HG03521 (cell line): ENCODE results near the gene ADIPOQ.
"Not testable (repeated sequence)": the region's sequence is repeated elsewhere in the genome, so short reads cannot be mapped to it uniquely, and the experiment has no call there.

Source experiments
- ATAC-seq: cut with Tn5 transposase; IDR thresholded peaks from one replicate; pipeline ENCODE4 v1.9.1; 2021; ENCODE audit warnings: mild to moderate bottlenecking, moderate library complexity; ENCODE audit not compliant: unreplicated experiment

The ADIPOQ gene

DNA sequence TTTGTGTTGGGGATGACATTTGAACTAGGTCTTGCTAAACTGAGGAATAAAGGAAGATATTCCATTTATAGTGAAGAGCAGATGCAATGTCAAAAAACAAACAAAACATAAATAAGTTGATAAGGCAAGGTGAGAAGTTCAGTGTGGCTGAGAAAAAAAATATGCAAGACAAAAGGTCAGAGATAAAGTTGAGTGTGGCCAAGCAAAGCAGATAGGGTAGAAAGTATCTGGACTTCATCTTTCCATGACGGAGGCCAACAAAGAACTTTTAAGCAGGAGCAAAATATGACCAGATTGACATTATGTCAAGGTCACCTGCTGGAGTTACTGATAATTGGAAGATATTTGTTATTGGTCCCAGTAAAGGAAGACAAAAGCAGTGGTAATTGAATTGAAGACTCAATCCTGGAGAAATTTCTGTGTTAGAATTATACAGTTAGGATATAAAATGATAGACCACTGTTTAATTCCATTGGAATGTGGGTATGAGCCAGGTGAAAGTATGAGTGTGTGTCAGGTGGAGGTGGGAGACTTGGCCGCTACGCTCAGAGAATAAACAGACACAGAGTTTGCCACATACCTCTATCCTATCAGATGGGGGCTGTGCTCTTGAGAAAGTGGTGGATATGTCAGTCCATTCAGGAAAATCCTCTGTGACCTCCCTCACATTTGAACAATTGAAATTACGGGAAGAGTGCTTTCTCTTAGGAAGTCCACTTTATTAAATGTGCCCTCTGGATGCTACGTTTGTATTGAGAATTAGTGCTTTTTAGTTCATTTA, 28.1 kb downstream of the ADIPOQ start:
- no peak for ATAC-seq

DNA sequence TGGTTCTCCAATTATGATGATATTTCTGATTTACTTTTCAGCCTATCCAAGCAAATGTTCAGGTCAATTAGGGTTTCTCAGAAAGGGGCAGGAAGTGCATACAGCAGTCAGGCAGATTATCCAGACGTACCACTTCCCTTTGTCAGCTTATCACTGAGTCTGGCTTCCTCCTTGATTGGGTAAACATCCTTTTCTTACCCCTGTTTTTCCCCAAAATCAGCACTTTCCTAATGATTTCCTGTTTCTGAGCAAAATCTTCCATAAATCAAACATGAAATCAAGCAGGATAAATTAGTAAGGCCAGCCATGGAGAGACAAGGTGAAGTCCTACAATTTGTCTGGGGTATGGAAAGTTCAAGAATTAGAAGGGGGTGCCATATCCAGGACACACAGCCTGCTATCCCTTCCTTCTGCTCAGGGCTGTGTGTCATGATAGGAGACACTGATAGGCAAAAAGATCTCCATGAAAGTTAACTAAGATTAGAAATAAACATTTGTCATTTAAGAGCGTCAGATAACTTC, 29.0 kb downstream of the ADIPOQ start:
- no peak for ATAC-seq

DNA sequence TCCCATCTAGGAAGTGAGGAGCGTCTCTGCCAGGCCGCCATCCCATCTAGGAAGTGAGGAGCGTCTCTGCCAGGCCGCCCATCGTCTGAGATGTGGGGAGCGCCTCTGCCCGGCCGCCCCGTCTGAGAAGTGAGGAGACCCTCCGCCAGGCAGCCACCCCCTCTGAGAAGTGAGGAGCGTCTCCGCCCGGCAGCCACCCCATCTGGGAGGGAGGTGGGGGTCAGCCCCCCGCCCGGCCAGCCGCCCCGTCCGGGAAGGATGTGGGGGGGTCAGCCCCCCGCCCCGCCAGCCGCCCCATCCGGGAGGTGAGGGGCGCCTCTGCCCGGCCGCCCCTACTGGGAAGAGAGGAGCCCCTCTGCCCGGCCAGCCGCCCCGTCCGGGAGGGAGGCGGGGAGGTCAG, 31.3 kb downstream of the ADIPOQ start:
- ATAC-seq = not testable (repeated sequence)

DNA sequence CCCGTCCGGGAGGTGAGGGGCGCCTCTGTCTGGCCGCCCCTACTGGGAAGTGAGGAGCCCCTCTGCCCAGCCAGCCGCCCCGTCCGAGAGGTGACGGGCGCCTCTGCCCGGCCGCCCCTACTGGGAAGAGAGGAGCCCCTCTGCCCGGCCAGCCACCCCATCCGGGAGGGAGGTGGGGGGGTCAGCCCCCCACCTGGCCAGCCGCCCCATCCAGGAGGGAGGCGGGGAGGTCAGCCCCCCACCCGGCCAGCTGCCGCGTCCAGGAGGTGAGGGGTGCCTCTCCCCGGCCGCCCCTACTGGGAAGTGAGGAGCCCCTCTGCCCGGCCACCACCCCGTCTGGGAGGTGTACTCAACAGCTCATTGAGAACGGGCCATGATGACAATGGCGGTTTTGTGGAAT, 31.7 kb downstream of the ADIPOQ start:
- not testable (repeated sequence) for ATAC-seq

DNA sequence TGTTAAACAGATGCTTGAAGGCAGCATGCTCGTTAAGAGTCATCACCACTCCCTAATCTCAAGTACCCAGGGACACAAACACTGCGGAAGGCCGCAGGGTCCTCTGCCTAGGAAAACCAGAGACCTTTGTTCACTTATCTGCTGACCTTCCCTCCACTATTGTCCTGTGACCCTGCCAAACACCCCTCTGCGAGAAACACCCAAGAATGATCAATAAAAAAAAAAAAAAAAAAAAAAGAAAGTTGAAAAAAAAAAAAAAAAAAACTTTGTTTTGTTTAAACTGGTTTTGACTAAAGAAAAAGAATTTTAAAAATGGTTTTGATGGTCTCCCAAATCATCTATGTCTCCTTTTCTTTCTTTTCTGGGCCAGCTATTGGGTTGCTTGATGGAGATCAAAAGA, 32.3 kb downstream of the ADIPOQ start:
- not testable (repeated sequence) for ATAC-seq

DNA sequence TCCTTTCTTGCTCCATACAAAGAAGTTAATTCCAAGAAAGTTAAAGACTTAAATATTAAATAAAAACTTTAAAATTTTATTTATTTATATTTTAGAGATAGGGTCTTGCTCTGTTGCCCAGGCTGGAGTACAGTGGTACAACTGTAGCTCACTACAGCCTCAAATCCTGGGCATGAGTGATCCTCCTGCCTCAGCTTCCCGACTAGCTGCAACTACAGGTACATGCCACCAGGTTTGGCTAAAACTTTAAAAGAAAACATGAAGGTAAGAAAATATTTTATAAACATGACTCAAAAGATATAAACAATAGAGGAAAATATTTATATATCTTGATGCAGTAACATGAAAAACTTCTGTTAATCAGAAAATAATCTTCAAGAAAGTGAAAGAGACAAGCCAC, 33.2 kb downstream of the ADIPOQ start:
- no peak for ATAC-seq

DNA sequence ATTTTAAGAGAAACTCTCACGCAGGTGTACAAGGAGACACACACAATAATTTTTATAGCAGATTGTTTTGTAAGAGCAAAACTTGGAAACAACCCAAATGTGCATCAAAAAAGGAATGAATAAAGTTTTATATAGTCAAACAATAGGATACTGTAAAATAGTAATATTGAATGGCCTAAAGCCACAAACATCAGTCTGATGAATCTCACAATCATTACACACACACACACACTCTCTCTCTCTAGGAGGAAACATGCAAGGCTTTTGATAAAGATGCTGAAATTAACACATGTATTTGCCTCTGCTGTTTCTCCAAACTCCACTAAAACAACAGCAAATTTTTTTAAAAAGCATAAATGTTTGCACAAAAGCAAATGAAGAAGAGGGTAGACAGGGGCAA, 37.3 kb downstream of the ADIPOQ start:
- ATAC-seq = no peak

DNA sequence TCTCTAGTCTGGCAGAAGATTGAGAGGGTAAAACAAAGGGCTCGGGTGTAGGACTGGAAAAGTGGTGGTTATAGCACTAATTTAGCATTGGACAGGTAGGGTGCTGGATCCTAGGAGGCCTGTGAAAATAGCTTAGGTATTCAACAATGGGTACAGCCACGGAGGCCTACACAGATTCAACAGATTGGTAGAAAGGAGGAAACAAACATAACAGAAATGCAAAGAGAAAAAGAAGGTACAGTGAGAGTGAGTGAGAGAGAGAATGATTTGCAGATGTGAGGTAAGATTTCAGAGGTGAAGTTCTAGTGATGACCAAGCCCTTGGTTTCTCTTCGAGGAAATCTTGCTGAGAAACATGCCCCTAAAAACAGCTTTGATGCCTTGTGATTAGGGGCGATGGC, 37.9 kb downstream of the ADIPOQ start:
- ATAC-seq = no peak

DNA sequence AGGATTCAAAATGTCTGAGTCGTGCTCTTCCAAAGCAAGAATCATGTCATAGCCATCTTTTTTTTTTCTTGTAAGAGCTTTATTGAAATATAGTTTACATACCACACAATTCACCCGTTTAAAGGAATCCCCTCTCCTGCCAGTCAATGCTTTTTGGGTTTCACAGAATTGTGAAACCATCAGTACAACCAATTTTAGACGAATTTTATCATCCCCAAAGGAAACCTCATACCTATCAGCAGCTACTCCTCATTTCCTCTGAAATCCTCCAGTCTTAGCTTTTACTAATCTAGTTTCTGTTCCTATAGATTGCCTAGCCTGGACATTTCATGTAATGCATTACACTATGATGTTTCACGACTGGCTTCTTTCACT, 39.6 kb downstream of the ADIPOQ start:
- no peak for ATAC-seq

DNA sequence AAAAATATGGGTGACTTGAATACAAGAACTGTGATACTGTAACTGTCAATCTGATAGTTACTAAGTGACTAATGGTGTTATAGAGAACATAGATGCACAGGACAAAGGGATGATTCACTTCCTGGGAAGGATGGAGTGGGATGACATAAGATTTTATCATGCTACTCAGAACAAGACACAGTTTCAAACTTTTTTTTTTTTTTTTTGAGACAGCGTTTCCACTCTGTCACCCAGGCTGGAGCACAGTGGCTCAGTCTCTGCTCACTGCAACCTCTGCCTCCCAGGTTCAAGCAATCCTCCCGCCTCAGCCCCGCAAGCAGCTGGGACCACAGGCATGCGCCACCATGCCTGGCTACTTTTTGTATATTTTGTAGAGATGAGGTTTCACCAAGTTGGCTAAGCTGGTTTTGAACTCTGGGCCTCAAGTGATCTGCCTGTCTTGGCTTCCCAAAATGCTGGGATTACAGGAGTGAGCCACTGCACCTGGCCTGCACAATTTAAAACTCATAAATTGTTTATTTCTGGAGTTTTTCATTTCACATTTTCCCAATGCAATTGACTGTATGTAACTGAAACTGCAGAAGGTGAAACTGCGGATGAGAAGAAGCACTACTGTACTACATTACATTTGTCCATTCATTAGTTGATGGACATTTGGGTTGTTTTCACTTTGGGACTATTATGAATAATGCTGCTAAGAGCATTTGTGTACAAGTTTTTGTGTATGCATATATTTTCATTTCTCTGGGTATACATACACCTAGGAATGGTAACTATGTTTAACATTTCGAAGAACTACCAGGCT, 40.6 kb downstream of the ADIPOQ start:
- ATAC-seq = no peak

DNA sequence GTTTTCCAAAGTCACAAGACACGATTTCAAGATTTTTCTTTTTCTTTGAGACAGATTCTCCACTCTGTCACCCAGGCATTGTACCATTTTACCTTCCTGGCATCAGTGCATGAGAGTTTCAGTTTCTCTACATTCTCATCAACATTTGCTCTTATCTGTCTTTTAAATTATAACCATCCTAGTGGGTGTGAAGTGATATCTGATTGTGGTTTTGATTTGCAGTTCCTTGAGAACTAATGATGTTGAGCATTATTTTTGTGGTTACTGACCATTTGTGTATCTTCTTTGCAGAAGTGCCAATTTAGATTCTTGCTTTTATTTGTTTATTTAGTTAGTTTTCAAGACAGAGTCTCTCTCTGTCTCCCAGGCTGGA, 41.2 kb downstream of the ADIPOQ start:
- no peak for ATAC-seq

DNA sequence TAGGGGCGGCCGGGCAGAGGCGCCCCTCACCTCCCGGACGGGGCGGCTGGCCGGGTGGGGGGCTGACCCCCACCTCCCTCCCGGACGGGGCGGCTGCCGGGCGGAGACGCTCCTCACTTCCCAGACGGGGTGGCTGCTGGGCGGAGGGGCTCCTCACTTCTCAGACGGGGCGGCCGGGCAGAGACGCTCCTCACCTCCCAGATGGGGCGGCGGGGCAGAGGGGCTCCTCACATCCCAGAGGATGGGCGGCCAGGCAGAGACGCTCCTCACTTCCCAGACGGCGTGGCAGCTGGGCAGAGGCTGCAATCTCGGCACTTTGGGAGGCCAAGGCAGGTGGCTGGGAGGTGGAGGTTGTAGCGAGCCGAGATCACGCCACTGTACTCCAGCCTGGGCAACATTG, 42.4 kb downstream of the ADIPOQ start:
- not testable (repeated sequence) for ATAC-seq

DNA sequence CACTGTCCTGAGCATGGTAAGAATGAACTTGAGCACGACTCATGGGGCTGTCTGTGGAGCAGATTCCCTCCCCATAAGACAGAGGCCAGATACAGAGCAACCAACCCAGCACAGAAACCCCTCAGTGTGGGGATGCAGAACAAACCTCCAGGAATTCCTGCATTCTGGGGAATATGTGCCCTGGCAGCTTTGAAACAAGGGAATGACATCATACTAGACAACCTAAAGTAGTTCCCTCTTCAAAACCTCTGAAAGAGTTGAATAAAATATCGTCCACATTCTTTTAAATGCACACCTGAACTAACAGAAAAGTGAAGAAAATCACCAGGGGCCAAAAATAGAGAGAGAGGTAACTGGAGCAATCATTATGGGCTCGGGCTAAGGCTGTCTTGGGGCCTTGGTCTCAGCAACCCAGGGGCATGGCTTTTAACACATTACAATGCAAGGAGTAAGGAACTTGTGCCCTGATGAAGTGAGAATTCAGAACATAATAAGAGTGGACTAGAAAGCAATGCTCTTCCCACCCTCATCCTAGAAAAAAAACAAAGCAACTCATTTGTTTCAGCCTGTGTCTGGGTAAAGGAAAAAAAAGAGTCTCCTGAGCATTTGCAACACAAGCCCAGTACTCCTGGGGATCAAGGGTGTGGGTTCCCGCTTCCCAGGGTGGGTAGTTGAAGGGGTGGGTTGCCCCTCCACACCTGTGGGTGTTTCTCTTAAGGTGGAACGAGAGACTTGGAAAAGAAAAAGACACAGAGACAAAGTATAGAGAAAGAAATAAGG, 43.9 kb downstream of the ADIPOQ start:
- ATAC-seq = no peak

DNA sequence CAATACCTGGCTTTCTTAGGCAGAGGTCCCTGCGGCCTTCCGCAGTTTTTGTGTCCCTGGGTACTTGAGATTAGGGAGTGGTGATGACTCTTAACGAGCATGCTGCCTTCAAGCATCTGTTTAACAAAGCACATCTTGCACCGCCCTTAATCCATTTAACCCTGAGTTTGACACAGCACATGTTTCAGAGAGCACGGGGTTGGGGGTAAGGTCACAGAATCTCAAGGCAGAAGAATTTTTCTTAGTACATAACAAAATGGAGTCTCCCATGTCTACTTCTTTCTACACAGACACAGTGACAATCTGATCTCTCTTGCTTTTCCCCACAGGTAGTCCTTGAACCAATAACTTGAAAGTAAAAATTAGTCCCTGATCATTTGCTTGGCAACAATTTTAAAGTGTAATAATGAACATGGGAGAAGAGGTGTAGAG, 45.0 kb downstream of the ADIPOQ start:
- ATAC-seq = not testable (repeated sequence)

DNA sequence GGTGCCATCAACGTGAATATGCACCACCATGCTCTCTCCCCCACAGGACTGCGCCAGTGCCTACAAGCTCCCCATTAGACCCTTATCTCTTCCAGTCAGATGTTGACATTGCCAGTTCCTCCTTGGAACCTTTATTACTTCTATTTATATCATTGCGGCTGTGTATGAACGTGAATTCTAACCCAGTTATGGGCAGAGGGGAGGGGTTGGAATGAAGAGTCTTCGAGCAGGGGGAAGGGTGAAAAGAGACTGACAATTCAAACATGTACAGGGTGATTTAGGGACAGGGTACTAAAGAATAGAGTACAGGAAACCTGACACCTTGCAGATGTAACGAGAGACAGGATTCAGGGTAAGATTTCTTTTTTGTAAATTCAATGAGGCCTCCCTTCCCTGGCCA, 46.1 kb downstream of the ADIPOQ start:
- ATAC-seq = no peak

DNA sequence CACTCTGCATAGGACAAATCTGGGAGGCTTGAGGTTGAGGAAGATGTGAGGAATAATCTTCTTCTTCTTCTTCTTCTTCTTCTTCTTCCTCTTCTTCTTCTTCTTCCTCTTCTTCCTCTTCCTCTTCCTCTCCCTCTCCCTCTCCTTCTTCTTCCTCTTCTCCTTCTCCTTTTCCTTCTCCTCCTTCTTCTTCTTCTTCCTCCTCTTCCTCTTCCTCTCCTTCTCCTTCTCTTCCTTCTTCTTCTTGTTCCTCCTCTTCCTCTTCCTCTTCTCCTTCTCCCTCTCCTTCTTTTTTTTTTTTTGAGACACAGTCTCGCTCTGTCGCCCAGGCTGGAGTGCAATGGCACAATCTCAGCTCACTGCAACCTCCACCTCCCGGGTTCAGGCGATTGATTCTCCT, 47.2 kb downstream of the ADIPOQ start:
- ATAC-seq = not testable (repeated sequence)

DNA sequence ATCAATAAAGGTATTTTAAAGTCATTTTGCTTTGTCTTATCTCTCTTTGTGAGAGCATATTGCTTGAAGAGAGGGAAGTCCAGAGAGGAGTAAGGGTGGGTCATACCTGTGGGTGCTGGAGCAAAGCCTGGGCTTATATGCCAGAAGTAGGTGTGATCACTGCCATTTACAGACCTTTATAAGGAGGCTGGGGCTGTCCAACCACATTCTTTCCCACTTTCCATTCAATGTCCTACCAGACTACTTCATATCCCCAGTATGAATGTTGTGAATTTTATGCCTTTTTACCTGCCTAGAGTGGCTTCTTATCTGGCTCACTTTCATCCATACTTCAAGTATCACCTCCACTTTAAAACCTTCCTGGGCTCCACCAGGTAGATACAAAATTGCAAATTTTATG, 48.4 kb downstream of the ADIPOQ start:
- no peak for ATAC-seq

DNA sequence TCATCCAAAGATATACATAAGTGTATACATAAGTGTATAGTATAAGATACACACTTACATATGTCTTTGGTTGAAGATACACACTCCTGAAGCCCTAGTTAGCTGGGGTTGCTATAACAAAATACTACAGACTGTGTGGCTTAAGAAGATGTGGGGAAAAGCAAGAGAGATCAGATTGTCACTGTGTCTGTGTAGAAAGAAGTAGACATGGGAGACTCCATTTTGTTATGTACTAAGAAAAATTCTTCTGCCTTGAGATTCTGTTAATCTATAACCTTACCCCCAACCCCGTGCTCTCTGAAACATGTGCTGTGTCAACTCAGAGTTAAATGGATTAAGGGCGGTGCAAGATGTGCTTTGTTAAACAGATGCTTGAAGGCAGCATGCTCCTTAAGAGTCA, 50.6 kb downstream of the ADIPOQ start:
- ATAC-seq = not testable (repeated sequence)

DNA sequence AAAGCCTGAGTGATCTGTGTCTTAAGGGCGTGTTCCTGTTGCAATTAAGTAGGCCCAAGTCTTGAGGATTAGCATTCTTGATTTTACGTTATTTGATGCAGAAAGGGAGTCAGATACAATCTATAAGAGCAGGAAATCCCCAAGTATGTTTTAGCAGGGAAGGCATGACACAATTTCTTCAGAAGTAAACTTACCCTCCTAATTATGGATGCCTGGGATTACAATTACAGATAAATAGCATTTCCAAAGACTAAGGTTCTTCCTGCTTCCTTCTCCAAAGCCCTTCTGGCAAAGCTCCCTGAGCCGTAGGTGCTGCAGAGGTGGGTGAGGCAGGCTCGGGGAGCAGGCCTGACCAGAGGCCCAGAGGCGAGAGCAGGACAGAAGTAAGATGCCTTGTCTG, 52.9 kb downstream of the ADIPOQ start:
- no peak for ATAC-seq

DNA sequence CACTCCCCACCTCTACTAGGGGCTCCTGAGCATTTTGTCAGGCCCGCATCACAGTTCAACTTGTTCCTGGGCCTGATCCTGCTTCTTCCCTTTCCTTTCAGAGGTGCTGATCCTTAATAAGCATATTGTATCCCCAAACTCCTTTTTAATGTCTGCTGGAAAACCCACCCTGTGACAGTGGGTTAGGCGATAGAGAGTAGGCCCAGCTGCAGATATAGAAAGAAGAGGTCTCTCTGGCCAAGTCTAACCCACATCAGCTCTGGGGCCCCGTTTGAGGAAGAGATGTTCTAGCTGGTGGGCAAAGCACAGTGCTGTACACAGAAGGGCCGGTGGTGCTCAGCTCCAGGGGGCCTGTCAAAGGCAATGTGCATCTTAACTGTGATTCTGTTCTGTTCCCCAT, 53.5 kb downstream of the ADIPOQ start:
- no peak for ATAC-seq

DNA sequence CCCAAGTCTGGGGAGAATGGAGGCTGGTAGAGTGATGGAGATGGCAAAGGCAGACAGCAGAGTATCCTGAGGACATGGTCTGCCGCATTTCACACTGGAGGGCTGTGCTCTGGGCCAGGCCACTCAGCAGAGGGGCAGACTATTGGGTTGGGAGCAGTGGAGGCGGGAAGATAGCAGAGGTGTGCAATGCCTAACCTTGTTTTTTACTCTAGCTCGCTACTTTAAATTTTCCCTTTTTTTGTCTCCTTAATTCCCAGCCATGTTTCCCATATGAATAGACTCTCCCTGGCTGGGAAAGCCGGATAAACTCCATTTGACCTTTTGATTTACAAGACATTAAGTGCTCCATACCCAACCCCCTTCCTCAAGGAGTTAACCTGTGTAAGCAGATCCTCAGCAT, 54.4 kb downstream of the ADIPOQ start:
- ATAC-seq = no peak
